Neuronal stem cell (in vitro differentiated cells): ENCODE results near the gene TRIM59.

Source experiments
- DNase-seq: peaks from one replicate; pipeline ENCODE4 v3.0.0-alpha.2; 2013; ENCODE audit warnings: low spot score
- H2AFZ ChIP-seq: one replicate; pipeline ENCODE4 v1.6.1; 2013; ENCODE audit warnings: mild to moderate bottlenecking, low read length, inconsistent platforms
- H2AK5ac ChIP-seq: 2 replicates; pipeline ENCODE4 v1.6.1; 2013; ENCODE audit warnings: low read depth, mild to moderate bottlenecking, inconsistent platforms, low read length, moderate library complexity, mixed read lengths
- H2BK120ac ChIP-seq: 2 replicates; pipeline ENCODE4 v1.6.1; 2013; ENCODE audit warnings: low read depth, mild to moderate bottlenecking, inconsistent platforms, low read length, moderate library complexity, mixed read lengths
- H2BK12ac ChIP-seq: one replicate; pipeline ENCODE4 v1.6.1; 2013; ENCODE audit warnings: low read length, inconsistent platforms
- H2BK15ac ChIP-seq: 2 replicates; pipeline ENCODE4 v1.6.1; 2013; ENCODE audit warnings: mild to moderate bottlenecking, low read length, inconsistent platforms, mixed read lengths
- H2BK5ac ChIP-seq: one replicate; pipeline ENCODE4 v1.6.1; 2013; ENCODE audit warnings: inconsistent platforms, mild to moderate bottlenecking, low read length, moderate library complexity
- H3K14ac ChIP-seq: one replicate; pipeline ENCODE4 v1.6.1; 2013; ENCODE audit warnings: low read length, inconsistent platforms
- H3K18ac ChIP-seq: 2 replicates; pipeline ENCODE4 v1.6.1; 2013; ENCODE audit warnings: low read length, inconsistent platforms
- H3K23ac ChIP-seq: 2 replicates; pipeline ENCODE4 v1.6.1; 2013; ENCODE audit warnings: low read depth, mild to moderate bottlenecking, mixed read lengths, low read length, inconsistent platforms; ENCODE audit not compliant: poor library complexity
- H3K27ac ChIP-seq: replicated peaks from 3 replicates; pipeline ENCODE4 v1.5.1; 2013; ENCODE audit warnings: low read length, inconsistent platforms
- H3K27me3 ChIP-seq, 3 experiments: 2 replicates each; pipeline ENCODE4 v1.6.1; 2013; ENCODE audit warnings: low read length in 3 of 3, mild to moderate bottlenecking in 2 of 3, inconsistent platforms in 1 of 3, low read depth in 1 of 3, mixed read lengths in 1 of 3, moderate library complexity in 1 of 3; ENCODE audit not compliant: control insufficient read depth in 3 of 3, insufficient read depth in 3 of 3
- H3K36me3 ChIP-seq, 2 donors: replicated peaks in 1 of 2; 2 replicates each; pipeline ENCODE4 v1.6.1; 2013; ENCODE audit warnings: low read length in 2 of 2; ENCODE audit not compliant: control insufficient read depth in 2 of 2, insufficient read depth in 2 of 2
- H3K4ac ChIP-seq: 2 replicates; pipeline ENCODE4 v1.6.1; 2013; ENCODE audit warnings: inconsistent platforms, mild to moderate bottlenecking, low read length, moderate library complexity
- H3K4me1 ChIP-seq, 2 donors: 1 replicate in 1 of 2; 2 replicates in 1 of 2; pipeline ENCODE4 v1.6.1; 2013; ENCODE audit warnings: low read length in 2 of 2, low read depth in 1 of 2; ENCODE audit not compliant: control insufficient read depth in 2 of 2, insufficient read depth in 1 of 2
- H3K4me2 ChIP-seq: one replicate; pipeline ENCODE4 v1.6.1; 2013; ENCODE audit warnings: mild to moderate bottlenecking, low read length, inconsistent platforms; ENCODE audit not compliant: insufficient read depth, poor library complexity, severe bottlenecking
- H3K4me3 ChIP-seq, 2 donors: 2 replicates each; pipeline ENCODE4 v1.5.1; 2013; ENCODE audit warnings: low read length in 2 of 2, mild to moderate bottlenecking in 2 of 2, inconsistent platforms in 1 of 2, moderate library complexity in 1 of 2
- H3K79me1 ChIP-seq: one replicate; pipeline ENCODE4 v1.6.1; 2013; ENCODE audit warnings: low read depth, mild to moderate bottlenecking, inconsistent platforms, low read length, moderate library complexity
- H3K9ac ChIP-seq: one replicate; pipeline ENCODE4 v1.6.1; 2013; ENCODE audit warnings: mild to moderate bottlenecking, low read depth, low read length, inconsistent platforms; ENCODE audit not compliant: poor library complexity
- H3K9me3 ChIP-seq, 2 donors: replicated peaks in 1 of 2; 2 replicates each; pipeline versions ENCODE3 to v1.6.1; 2013; ENCODE audit warnings: low read length in 2 of 2, mild to moderate bottlenecking in 2 of 2, inconsistent platforms in 1 of 2, low read depth in 1 of 2, mixed read lengths in 1 of 2, moderate library complexity in 1 of 2; ENCODE audit not compliant: control insufficient read depth in 2 of 2, insufficient read depth in 1 of 2
- H4K8ac ChIP-seq: one replicate; pipeline ENCODE4 v1.6.1; 2013; ENCODE audit warnings: low read depth, mild to moderate bottlenecking, inconsistent platforms, low read length, moderate library complexity
- H4K91ac ChIP-seq: one replicate; pipeline ENCODE4 v1.6.1; 2013; ENCODE audit warnings: low read length, low read depth, mild to moderate bottlenecking, inconsistent platforms; ENCODE audit not compliant: poor library complexity
- WGBS, 2 donors: extraction: QIAGEN DNeasy Blood & Tissue Kit; methylation state at CpG; one replicate each; pipeline ENCODE4 v1.1.7; 2013; ENCODE audit warnings: missing lambda C conversion rate in 2 of 2, mixed read lengths in 1 of 2; ENCODE audit not compliant: insufficient read length in 2 of 2, insufficient replicate concordance in 1 of 2; ENCODE audit errors: extremely low coverage in 2 of 2; 5-methylcytosine and 5-hydroxymethylcytosine counted together

Gene TRIM59

GRCh38 chr3:160444411-160444810 is 5.2 kb downstream of the TRIM59 start:
- no peak overlapping the region for H3K9ac ChIP-seq
- H2BK5ac ChIP-seq, result no peak overlapping the region
- H3K4me1 ChIP-seq, result peaks cover 0 to 3% of the 10 kb centered on the region in 2 donors
- H3K4me2 ChIP-seq, result no peak overlapping the region
- no peak for DNase-seq
- peaks cover 0 to 13% (median 0%) of the 10 kb centered on the region in 3 experiments for H3K27me3 ChIP-seq
- H3K14ac ChIP-seq, result no peak overlapping the region
- H3K4me3 ChIP-seq, result no peak overlapping the region
- no peak overlapping the region for H3K23ac ChIP-seq
- no peak overlapping the region for H3K4ac ChIP-seq
- H3K36me3 ChIP-seq, result peaks cover 0 to 9% of the 10 kb centered on the region in 2 donors
- no peak overlapping the region for H4K8ac ChIP-seq
- H3K79me1 ChIP-seq, result peaks cover 2% of the 10 kb centered on the region
- H2AK5ac ChIP-seq, result no peak overlapping the region
- no peak overlapping the region for H4K91ac ChIP-seq
- peaks cover 0 to 2% of the 10 kb centered on the region in 2 donors for H3K9me3 ChIP-seq
- no peak overlapping the region for H3K18ac ChIP-seq
- H2BK120ac ChIP-seq, result no peak overlapping the region
- no peak overlapping the region for H2AFZ ChIP-seq
- WGBS, 2 donors, result no CpG with 5 or more reads among the region's 1 CpG
- H2BK15ac ChIP-seq, result no peak overlapping the region
- H2BK12ac ChIP-seq, result no peak overlapping the region
- no peak overlapping the region for H3K27ac ChIP-seq

GRCh38 chr3:160440687-160441086 is 8.9 kb downstream of the TRIM59 start:
- Histone ChIP-seq H3K4ac (no peak overlapping the region), H3K9me3 (peaks cover 0 to 2% of the 10 kb centered on the region in 2 donors), H2BK5ac (no peak overlapping the region), H3K27ac (no peak overlapping the region), H3K4me3 (no peak overlapping the region), H3K4me2 (no peak overlapping the region), H3K14ac (no peak overlapping the region), H3K79me1 (peaks cover 2% of the 10 kb centered on the region), H3K23ac (no peak overlapping the region), H4K91ac (no peak overlapping the region), H2BK120ac (no peak overlapping the region), H3K36me3 (peaks cover 10 to 16% of the 10 kb centered on the region in 2 donors), H4K8ac (no peak overlapping the region), H2AK5ac (no peak overlapping the region), H3K4me1 (no peaks in the 10 kb centered on the region), H2AFZ (no peak overlapping the region), H3K27me3 (no peaks in the 10 kb centered on the region), H3K9ac (no peak overlapping the region), H2BK12ac (no peak overlapping the region), H2BK15ac (no peak overlapping the region), H3K18ac (no peak overlapping the region)
- WGBS, 2 donors, result no CpG with 5 or more reads among the region's 7 CpGs
- no peak for DNase-seq

GRCh38 chr3:160437083-160437455 is 12.5 kb downstream of the TRIM59 start:
- no peak overlapping the region for H2BK12ac ChIP-seq
- H3K18ac ChIP-seq, result no peak overlapping the region
- H4K91ac ChIP-seq, result no peak overlapping the region
- H3K4ac ChIP-seq, result no peak overlapping the region
- no peak overlapping the region for H2AK5ac ChIP-seq
- H3K27ac ChIP-seq, result no peak overlapping the region
- no peak overlapping the region for H4K8ac ChIP-seq
- no peak overlapping the region for H3K4me3 ChIP-seq
- H3K23ac ChIP-seq, result no peak overlapping the region
- no peak overlapping the region for H2BK120ac ChIP-seq
- no peak overlapping the region for H3K14ac ChIP-seq
- no peak for DNase-seq
- H3K79me1 ChIP-seq, result no peaks in the 10 kb centered on the region
- WGBS, 2 donors, result no CpG with 5 or more reads among the region's 5 CpGs
- no peak overlapping the region for H2AFZ ChIP-seq
- no peak overlapping the region for H3K9ac ChIP-seq
- no peaks in the 10 kb centered on the region for H3K27me3 ChIP-seq
- no peak overlapping the region for H2BK5ac ChIP-seq
- H3K36me3 ChIP-seq, result peaks cover 10 to 52% of the 10 kb centered on the region in 2 donors
- H2BK15ac ChIP-seq, result no peak overlapping the region
- no peak overlapping the region for H3K4me2 ChIP-seq
- no peaks in the 10 kb centered on the region for H3K9me3 ChIP-seq
- no peaks in the 10 kb centered on the region for H3K4me1 ChIP-seq

GRCh38 chr3:160435747-160436146 is 13.8 kb downstream of the TRIM59 start:
- Histone ChIP-seq H3K27ac (no peak overlapping the region), H3K14ac (no peak overlapping the region), H2BK12ac (no peak overlapping the region), H3K18ac (no peak overlapping the region), H3K4me1 (no peaks in the 10 kb centered on the region), H3K79me1 (no peaks in the 10 kb centered on the region), H3K27me3 (no peaks in the 10 kb centered on the region), H3K9ac (no peak overlapping the region), H2BK15ac (no peak overlapping the region), H2BK5ac (no peak overlapping the region), H3K4me2 (no peak overlapping the region), H2BK120ac (no peak overlapping the region), H3K23ac (no peak overlapping the region), H3K9me3 (no peaks in the 10 kb centered on the region), H4K91ac (no peak overlapping the region), H2AFZ (no peak overlapping the region), H2AK5ac (no peak overlapping the region), H3K4me3 (no peak overlapping the region), H3K4ac (no peak overlapping the region), H3K36me3 (peaks cover 11 to 66% of the 10 kb centered on the region in 2 donors), H4K8ac (no peak overlapping the region)
- no CpG with 5 or more reads among the region's 1 CpG for WGBS, 2 donors
- DNase-seq, result no peak
